Keratinocyte (primary cell): ENCODE data around the gene ARL17B.
"Not testable (repeated sequence)": the region's sequence is repeated elsewhere in the genome, so short reads cannot be mapped to it uniquely, and the experiment has no call there.

Source experiments
- EZH2 ChIP-seq: IDR thresholded peaks from one replicate; pipeline ENCODE4 v1.6.1; 2012; ENCODE audit warnings: inconsistent platforms, mild to moderate bottlenecking, low read length, moderate library complexity
- TF ChIP-seq, protein P1 (sequence below), 3 experiments: IDR thresholded peaks in 1 of 3; conservative IDR thresholded peaks in 1 of 3; optimal IDR thresholded peaks in 1 of 3; 2 replicates in 2 of 3; 3 replicates in 1 of 3; pipeline versions ENCODE3 to v1.5.1; 2011; ENCODE audit warnings: low read length in 3 of 3, mild to moderate bottlenecking in 3 of 3, moderate library complexity in 2 of 3, control low read depth in 1 of 3, inconsistent platforms in 1 of 3; ENCODE audit not compliant: insufficient read depth in 2 of 3; ENCODE audit errors: extremely low read depth in 1 of 3

DNA sequence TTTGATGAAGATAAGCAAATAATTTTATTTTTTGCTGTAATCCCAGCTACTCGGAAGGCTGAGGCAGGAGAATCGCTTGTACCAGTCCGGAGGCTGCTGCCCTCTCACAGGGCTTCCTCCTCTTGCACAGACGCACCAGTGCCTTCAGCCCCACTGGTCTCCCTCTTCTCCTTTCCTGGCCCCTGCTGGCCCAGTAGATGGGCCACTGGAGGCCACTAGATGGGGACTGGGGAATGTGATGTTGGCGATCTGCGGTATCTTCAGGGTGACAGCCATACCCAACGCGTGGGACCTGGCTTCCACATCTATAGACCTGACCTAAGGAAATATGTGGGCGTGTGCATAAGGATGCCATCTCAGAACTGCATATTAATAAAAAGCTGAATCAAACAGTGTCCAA lies 38.4 kb upstream of the ARL17B start:
- TF ChIP-seq, protein P1, sequence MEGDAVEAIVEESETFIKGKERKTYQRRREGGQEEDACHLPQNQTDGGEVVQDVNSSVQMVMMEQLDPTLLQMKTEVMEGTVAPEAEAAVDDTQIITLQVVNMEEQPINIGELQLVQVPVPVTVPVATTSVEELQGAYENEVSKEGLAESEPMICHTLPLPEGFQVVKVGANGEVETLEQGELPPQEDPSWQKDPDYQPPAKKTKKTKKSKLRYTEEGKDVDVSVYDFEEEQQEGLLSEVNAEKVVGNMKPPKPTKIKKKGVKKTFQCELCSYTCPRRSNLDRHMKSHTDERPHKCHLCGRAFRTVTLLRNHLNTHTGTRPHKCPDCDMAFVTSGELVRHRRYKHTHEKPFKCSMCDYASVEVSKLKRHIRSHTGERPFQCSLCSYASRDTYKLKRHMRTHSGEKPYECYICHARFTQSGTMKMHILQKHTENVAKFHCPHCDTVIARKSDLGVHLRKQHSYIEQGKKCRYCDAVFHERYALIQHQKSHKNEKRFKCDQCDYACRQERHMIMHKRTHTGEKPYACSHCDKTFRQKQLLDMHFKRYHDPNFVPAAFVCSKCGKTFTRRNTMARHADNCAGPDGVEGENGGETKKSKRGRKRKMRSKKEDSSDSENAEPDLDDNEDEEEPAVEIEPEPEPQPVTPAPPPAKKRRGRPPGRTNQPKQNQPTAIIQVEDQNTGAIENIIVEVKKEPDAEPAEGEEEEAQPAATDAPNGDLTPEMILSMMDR (optimal IDR thresholded peaks at IDR 0.05 in 1 of 3, IDR thresholded peaks at IDR 0.05 in 1 of 3, conservative IDR thresholded peaks at IDR 0.05 in 1 of 3; ENCODE audit: extremely low read depth in 1 of 3, insufficient read depth in 2 of 3, low read length in 3 of 3) = not testable (repeated sequence)
- not testable (repeated sequence) for TF ChIP-seq EZH2
